K562 (cell line): ENCODE results near the gene PDCL3. TPM values are rescaled to one million over a fixed set of nuclear protein-coding genes. Genes with fewer than 3 reads are reported as not detected.

ENCODE experiments used
- ATAC-seq: fragments of 200-7000 bp; cut with Tn5 transposase; 3 replicates; pipeline ENCODE4 v1.9.1; 2020; ENCODE audit warnings: moderate library complexity
- BruUV-seq: library from RNA; stranded (reverse); fragments of 400-500 nt; replicated peaks from 2 replicates; lab custom pipeline; 2021; lab: Mats Ljungman, UMichigan
- CTCF ChIA-PET: fragments of 300-600 bp; formaldehyde crosslinking; extraction: SDS; loops from one replicate; lab custom pipeline; 2021; ENCODE audit warnings: low intra/inter-chr PET ratio; lab: Yijun Ruan, JAX
- POLR2A ChIA-PET: fragments of 300-600, 350-650 bp; sonication (Branson Sonifier 250); formaldehyde crosslinking; extraction: SDS; loops from one replicate; lab custom pipeline; 2021; ENCODE audit warnings: antibody characterized with exemption, inconsistent platforms; lab: Yijun Ruan, JAX
- DNase-seq, 4 experiments: peaks; one replicate each; pipeline versions ENCODE4 v3.0.0 to v3.0.0-alpha.2; 2011 to 2018; ENCODE audit warnings: low spot score in 3 of 4, mixed read lengths in 3 of 4; ENCODE audit errors: extremely low read depth in 1 of 4
- FAIRE-seq: peaks from 2 replicates; lab custom pipeline; 2011; peaks lifted over from hg19 to GRCh38; lab: Jason Lieb, UNC
- H2AFZ ChIP-seq: 2 replicates; pipeline ENCODE4 v1.6.0; 2011; ENCODE audit warnings: low read depth, low read length, control low read depth, inconsistent platforms
- H3K27ac ChIP-seq: fragments of 200-600 bp; 3 replicates; pipeline ENCODE4 v1.8.0; 2011; ENCODE audit warnings: low read depth, mild to moderate bottlenecking, control low read depth, inconsistent platforms, low read length, moderate library complexity, mixed read lengths; ENCODE audit errors: extremely low read depth
- H3K27me3 ChIP-seq, 2 experiments: fragments of 300-600 bp in 1 of 2; 2 replicates in 1 of 2; 3 replicates in 1 of 2; pipeline versions ENCODE4 v1.6.0 to v1.8.0; 2011; ENCODE audit warnings: inconsistent platforms in 2 of 2, low read length in 2 of 2, mild to moderate bottlenecking in 1 of 2, mixed read lengths in 1 of 2, moderate library complexity in 1 of 2; ENCODE audit not compliant: control insufficient read depth in 2 of 2, insufficient read depth in 2 of 2
- H3K36me3 ChIP-seq: fragments of 300-600 bp; 3 replicates; pipeline ENCODE4 v1.8.0; 2011; ENCODE audit warnings: mild to moderate bottlenecking, low read length, inconsistent platforms; ENCODE audit not compliant: control insufficient read depth, insufficient read depth
- H3K4me1 ChIP-seq, 2 experiments: fragments of 200-600 bp in 1 of 2; replicated peaks in 1 of 2; 2 replicates in 1 of 2; 3 replicates in 1 of 2; pipeline versions ENCODE4 v1.5.1 to v1.8.0; 2011; ENCODE audit warnings: inconsistent platforms in 2 of 2, low read length in 2 of 2, mild to moderate bottlenecking in 1 of 2, mixed read lengths in 1 of 2, moderate library complexity in 1 of 2; ENCODE audit not compliant: control insufficient read depth in 2 of 2, insufficient read depth in 2 of 2
- H3K4me2 ChIP-seq: 2 replicates; pipeline ENCODE4 v1.6.1; 2011; ENCODE audit warnings: low read length, control low read depth, inconsistent platforms, mixed read lengths; ENCODE audit not compliant: insufficient read depth
- H3K4me3 ChIP-seq: fragments of 200-600 bp; sonication (generic), shearing (Covaris generic); 2 replicates; pipeline ENCODE4 v1.5.1; 2016; ENCODE audit warnings: control low read depth, inconsistent platforms
- H3K79me2 ChIP-seq: fragments of 200-600 bp; 3 replicates; pipeline ENCODE4 v1.8.0; 2011; ENCODE audit warnings: low read length, inconsistent platforms; ENCODE audit not compliant: control insufficient read depth, insufficient read depth
- H3K9ac ChIP-seq, 2 experiments: 2 replicates each; pipeline versions ENCODE4 v1.6.0 to v1.6.1; 2011; ENCODE audit warnings: low read depth in 2 of 2, low read length in 2 of 2, control low read depth in 1 of 2, inconsistent platforms in 1 of 2, mild to moderate bottlenecking in 1 of 2, mixed read lengths in 1 of 2; ENCODE audit not compliant: insufficient read depth in 1 of 2
- H3K9me1 ChIP-seq: one replicate; pipeline ENCODE4 v1.6.0; 2011; ENCODE audit warnings: inconsistent platforms, mild to moderate bottlenecking, low read length, moderate library complexity; ENCODE audit not compliant: control insufficient read depth, insufficient read depth
- H3K9me3 ChIP-seq: replicated peaks from 2 replicates; pipeline ENCODE4 v1.5.1; 2011; ENCODE audit warnings: low read depth, low read length, inconsistent platforms; ENCODE audit not compliant: control insufficient read depth, insufficient read depth
- H4K20me1 ChIP-seq: replicated peaks from 2 replicates; pipeline ENCODE4 v1.6.1; 2011; ENCODE audit warnings: low read length, inconsistent platforms, mixed read lengths; ENCODE audit not compliant: control insufficient read depth, insufficient read depth
- MGA ChIP-seq: fragments of 450-650 bp; IDR thresholded peaks from 2 replicates; pipeline ENCODE4 v1.6.1; 2016; ENCODE audit warnings: mild to moderate bottlenecking, moderate library complexity
- ZNF384 ChIP-seq: IDR thresholded peaks from 2 replicates; pipeline ENCODE4 v1.6.1; 2012; ENCODE audit warnings: low read depth, low read length, improper control_type of control experiment
- WGBS: fragments of 100-300 bp; shearing (Covaris generic); methylation state at CpG from one replicate; pipeline ENCODE4 v1.1.6; 2016; ENCODE audit warnings: low coverage, mixed read lengths; ENCODE audit not compliant: insufficient coverage; ENCODE audit errors: missing lambda C conversion rate; 5-methylcytosine and 5-hydroxymethylcytosine counted together
- in situ Hi-C: fragments of 300-500 bp; cut with MboI; formaldehyde crosslinking; loops from 4 replicates; pipeline ENCODE4 v1.15.0; 2018; ENCODE audit warnings: inconsistent platforms, mixed read lengths
- intact Hi-C: fragments of 100-400 bp; cut with micrococcal nuclease; formaldehyde crosslinking; loops from 2 replicates; pipeline ENCODE4 v1.14.2; 2022
- polyA plus RNA-seq, 8 experiments: library from polyadenylated mRNA; depleted of rRNA in 4 of 8; stranded (reverse) in 5 of 8; unstranded in 3 of 8; fragments of >200 nt; fragmentation: Nextera tagmentation in 2 of 8; fragmentation: Illumina TruSeq in 1 of 8; extraction: Ambion mirVana in 2 of 8; extraction: Trizol in 1 of 8; gene quantifications; 2 replicates each; pipeline versions ENCODE4 v1.2.1 to v1.2.3, GENCODE V29; 2011 to 2014; ENCODE audit warnings: inconsistent platforms in 1 of 8, missing spikeins in 1 of 8
- total RNA-seq, 7 experiments: library from RNA; depleted of rRNA in 6 of 7; stranded (reverse); fragments of >200 nt in 6 of 7; fragmentation: Illumina TruSeq in 2 of 7; extraction: Trizol in 2 of 7; gene quantifications; 2 replicates each; pipeline versions ENCODE4 v1.2.1 to v1.2.3, GENCODE V29; 2011 to 2021; ENCODE audit warnings: low replicate concordance in 1 of 7

PDCL3 gene
- total and polyA plus RNA-seq, 9 of the 15 experiments (the other 6 are each of a cell fraction or from before 2014, with no cell fraction given) = 16.6 to 76.7 (median 26.9) TPM

DNA sequence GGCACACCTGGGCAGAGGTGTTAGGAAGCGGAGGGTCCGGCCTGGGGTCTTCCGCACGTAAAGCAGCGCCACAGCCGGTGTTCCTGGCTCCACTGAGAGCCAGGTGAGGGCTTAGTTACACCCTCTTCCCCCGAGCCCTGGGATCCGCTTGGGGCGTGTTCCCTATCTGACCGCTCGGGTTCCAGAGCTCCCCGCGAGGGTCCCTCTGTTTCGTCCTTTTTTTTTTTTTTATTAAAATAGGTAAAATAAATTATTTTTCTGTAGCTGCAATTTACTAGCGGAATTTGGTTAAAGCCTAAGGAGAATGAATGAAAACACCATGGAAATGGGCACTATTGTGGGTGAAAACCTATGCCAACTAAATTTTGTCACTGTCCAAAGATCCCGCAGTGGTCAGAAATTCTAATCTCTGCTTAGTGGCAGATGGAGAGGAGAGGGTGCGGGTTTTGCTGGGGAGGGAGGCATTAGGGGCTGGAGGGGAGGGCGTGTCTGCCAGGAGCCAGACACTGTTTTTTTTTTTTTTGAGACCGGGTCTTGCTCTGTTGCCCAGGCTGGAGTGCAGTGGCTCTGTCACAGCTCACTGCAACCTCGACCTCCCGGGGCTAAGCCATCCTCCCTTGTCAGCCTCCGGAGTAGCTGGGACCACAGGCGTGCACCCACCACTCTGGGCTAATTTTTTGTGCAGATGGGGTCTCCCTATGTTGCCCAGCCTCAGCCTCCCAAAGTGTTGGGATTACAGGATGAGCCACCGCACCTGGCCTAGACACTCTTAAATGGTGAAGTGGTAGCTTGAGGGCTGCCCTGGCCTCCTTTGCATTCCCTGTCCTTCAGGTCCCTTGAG lies 834 bp downstream of the PDCL3 start:
- FAIRE-seq (no peak), ATAC-seq (peak; percentile 63), DNase-seq (peak; percentile 41 to 49 (median 42))
- ChIA-PET POLR2A (interaction anchor here (0.5 to 1.5 kb wide), 8 partner anchors 8 to 1221 kb away, joined by 3 to 5 read pairs (median 4); partner anchors contain the start of gene CHST10), CTCF (no interaction called here)
- Histone ChIP-seq H3K9me3 (no peaks in the 10 kb centered on the region), H2AFZ (peak overlapping the region; percentile 99), H3K9me1 (no peaks in the 10 kb centered on the region), H3K4me1 (peaks cover 6 to 15% of the 10 kb centered on the region in 2 experiments; a peak in 4 of 5 replicates), H4K20me1 (no peaks in the 10 kb centered on the region), H3K27me3 (no peaks in the 10 kb centered on the region), H3K4me2 (peak overlapping the region; percentile 90), H3K27ac (peak overlapping the region; percentile 89), H3K9ac (peak overlapping the region; percentile 97 to 98), H3K79me2 (peaks cover 17% of the 10 kb centered on the region; the same call in 2 of the 3 replicates), H3K4me3 (peak overlapping the region; percentile 65), H3K36me3 (peaks cover 18% of the 10 kb centered on the region; the same call in 1 of the 3 replicates)
- intact Hi-C loops = no loop called here
- BruUV-seq = no TSS peak
- WGBS = 12% methylated on average over 22 of the region's 24 CpGs
- in situ Hi-C loops = no loop called here
- TF ChIP-seq MGA = no peak
- peak; percentile 73 for TF ChIP-seq ZNF384
